ENCODE data around the gene VCP.

The VCP gene

DNA sequence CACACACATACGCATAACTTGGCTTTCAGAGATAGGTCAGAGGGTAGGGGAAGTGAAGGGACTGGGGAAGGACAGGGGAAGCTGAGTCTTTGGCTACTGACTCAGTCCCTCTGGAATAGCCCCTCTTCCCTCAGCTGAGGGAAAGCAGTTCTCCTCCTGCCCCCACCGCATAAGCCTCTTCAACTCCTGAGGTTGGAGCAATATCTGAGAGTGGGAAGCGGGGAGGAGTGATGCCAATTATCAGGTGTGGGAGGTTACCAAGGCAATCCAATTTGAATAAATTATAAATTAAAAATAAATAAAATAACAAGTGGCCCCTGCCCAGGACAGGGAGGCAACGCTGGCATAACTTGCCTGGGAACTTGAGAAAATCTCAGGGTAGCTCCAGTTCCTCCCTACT lies 32.2 kb upstream of the VCP start:
- Histone ChIP-seq H3K9me3 (ENCODE audit: severe bottlenecking) (no peaks in the 10 kb centered on the region), H3K27me3 (ENCODE audit: insufficient read depth, low read depth, severe bottlenecking) (no peaks in the 10 kb centered on the region), H3K4me3 (ENCODE audit: low read depth, low read length) (no peak overlapping the region), H3K27ac (no peak overlapping the region), H3K36me3 (peaks cover 26% of the 10 kb centered on the region)
- no peak for TF ChIP-seq CTCF (IDR thresholded peaks at IDR 0.05; ENCODE audit: low read depth, low read length)
- no peak for DNase-seq

DNA sequence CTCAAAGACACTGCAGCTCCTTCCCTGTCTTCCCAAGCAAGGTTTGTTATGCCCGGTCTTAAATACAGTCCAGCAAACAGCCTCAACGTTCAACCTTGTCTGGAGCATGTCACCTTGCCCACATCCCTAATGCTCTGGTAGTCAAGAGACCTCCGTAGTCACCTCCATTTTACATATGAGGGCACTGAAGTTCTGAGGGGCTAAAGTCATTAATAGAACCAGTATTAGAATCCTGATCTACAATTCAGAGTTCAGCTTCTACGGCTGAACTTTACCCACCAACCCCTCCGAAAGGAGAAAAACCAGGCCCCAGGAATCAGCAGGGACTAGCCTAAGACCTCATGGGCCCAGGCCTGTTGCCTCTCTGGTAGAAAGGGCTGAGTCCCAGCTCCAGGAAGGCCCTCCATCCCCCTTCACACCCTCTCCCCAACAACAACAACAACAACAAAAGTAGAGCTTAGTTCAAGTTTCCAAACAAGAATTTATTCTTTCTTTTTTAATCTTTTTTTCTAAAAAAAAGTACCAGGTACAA lies 31.3 kb upstream of the VCP start:
- no peak for TF ChIP-seq CTCF (IDR thresholded peaks at IDR 0.05; ENCODE audit: low read depth, low read length)
- peak overlapping the region; percentile 83 for H3K27ac ChIP-seq
- DNase-seq = no peak
- peaks cover 26% of the 10 kb centered on the region for H3K36me3 ChIP-seq
- H3K27me3 ChIP-seq (ENCODE audit: insufficient read depth, low read depth, severe bottlenecking) = no peaks in the 10 kb centered on the region
- no peaks in the 10 kb centered on the region for H3K9me3 ChIP-seq (ENCODE audit: severe bottlenecking)
- peak overlapping the region; percentile 90 for H3K4me3 ChIP-seq (ENCODE audit: low read depth, low read length)

DNA sequence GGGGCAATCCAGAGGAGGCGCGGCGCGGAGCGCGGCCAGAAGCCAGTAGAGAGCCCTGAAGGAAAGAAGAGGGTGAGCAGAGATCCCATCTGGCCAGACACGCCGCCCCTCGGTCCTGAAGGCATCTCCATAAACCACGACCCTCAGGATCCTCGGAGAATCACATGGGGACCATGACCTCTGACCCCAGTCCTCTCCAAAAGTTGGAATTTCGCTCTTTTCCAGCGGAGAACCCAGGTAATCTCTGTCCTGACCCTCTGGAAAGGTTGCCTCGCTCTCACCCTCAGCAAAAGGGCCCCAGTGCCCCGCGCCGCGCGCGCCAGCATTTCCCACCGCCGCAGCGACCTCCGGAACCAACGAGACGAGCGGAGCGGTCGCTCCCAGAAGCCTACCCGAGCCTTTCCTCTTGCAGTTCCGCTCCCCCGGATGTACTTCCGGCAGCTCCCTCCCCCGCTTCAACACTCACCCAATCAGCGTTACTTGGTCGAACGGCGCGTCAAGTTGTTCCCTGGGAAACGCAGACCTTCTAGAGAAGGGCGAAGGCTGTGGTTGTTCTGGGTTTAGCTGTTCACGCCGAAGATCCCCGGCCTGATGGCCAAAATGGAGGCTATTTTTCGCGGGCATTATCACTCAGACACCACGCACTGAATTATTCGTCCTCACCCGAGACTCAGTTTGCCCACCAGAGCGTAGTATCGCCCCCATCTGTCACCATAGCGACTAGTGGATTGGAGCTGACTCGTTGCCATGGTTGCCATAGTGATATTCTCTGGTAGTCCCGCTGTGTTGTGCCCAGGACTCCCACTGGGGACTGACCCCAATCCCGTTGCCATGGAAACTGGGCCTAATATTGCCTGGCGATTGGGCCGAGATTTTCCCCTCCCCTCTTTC lies 30.6 kb upstream of the VCP start, which contains the start of gene STOML2:
STOML2 (minus strand) TSS at position 363 of the 891 bp plus-strand sequence; CDS start at position 326, 37 bp downstream.
- Histone ChIP-seq H3K36me3 (peaks cover 26% of the 10 kb centered on the region), H3K4me3 (ENCODE audit: low read depth, low read length) (peak within 1 kb of the TSS; percentile 90), H3K27ac (peak within 1 kb of the TSS; percentile 83), H3K9me3 (ENCODE audit: severe bottlenecking) (no peaks in the 10 kb centered on the region), H3K27me3 (ENCODE audit: insufficient read depth, low read depth, severe bottlenecking) (no peaks in the 10 kb centered on the region)
- DNase-seq = peak; percentile 95
- no peak for TF ChIP-seq CTCF (IDR thresholded peaks at IDR 0.05; ENCODE audit: low read depth, low read length)

GRCh38 chr9:35102465-35102768 lies 30.0 kb upstream of the VCP start:
- DNase-seq = no peak
- H3K27ac ChIP-seq = peak overlapping the region; percentile 83

DNA sequence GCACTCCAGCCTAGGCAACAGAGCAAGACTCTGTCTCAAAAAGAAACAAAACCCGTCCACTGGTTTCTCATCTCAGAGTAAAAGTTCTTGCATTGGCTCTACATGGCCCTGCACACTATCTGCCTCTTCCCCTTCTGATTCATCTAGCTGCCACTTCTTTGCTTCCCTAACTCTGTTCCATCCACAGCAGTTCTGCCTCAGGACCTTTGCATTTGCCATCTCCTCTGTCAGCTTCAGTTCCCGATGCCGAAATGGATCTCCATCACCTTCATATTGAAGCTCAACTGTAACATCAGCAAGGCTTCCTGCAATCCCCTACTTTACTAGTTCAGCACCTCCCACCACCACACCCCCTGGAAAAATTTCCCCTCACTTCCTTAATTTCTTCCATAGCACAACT lies 25.1 kb upstream of the VCP start:
- no peak overlapping the region for H3K4me3 ChIP-seq (ENCODE audit: low read depth, low read length)
- no peak overlapping the region for H3K27ac ChIP-seq
- H3K9me3 ChIP-seq (ENCODE audit: severe bottlenecking) = no peaks in the 10 kb centered on the region
- no peak for DNase-seq
- no peak for TF ChIP-seq CTCF (IDR thresholded peaks at IDR 0.05; ENCODE audit: low read depth, low read length)
- no peaks in the 10 kb centered on the region for H3K27me3 ChIP-seq (ENCODE audit: insufficient read depth, low read depth, severe bottlenecking)
- peaks cover 30% of the 10 kb centered on the region for H3K36me3 ChIP-seq

More at GRCh38 chr9:35102465-35102768, 30.0 kb upstream of the VCP start:
- no peak for TF ChIP-seq CTCF (IDR thresholded peaks at IDR 0.05; ENCODE audit: low read depth, low read length)
- H3K36me3 ChIP-seq = peaks cover 26% of the 10 kb centered on the region
- no peaks in the 10 kb centered on the region for H3K27me3 ChIP-seq (ENCODE audit: insufficient read depth, low read depth, severe bottlenecking)
- H3K4me3 ChIP-seq (ENCODE audit: low read depth, low read length) = peak overlapping the region; percentile 90
- H3K9me3 ChIP-seq (ENCODE audit: severe bottlenecking) = no peaks in the 10 kb centered on the region
